Measurements from ENCODE around the gene NUDT14. TPM values are rescaled to one million over a fixed set of nuclear protein-coding genes. Genes with fewer than 3 reads are reported as not detected.
A peak's percentile ranks its signal among the peaks of the same experiment; 100 is the strongest.

Gene NUDT14
- total RNA-seq, 2 experiments from 2014 or later: 23.3 to 28.0 TPM

- POLR2A ChIA-PET: no interaction called here
- DNase-seq (no peak), ATAC-seq (ENCODE audit: low read depth) (no peak)
- Mint-ChIP-seq H3K4me3 (no peak overlapping the region), H3K4me1 (peaks cover 2% of the 10 kb centered on the region), H3K9me3 (no peaks in the 10 kb centered on the region), H3K27me3 (no peaks in the 10 kb centered on the region), H3K27ac (no peak overlapping the region), H3K36me3 (no peaks in the 10 kb centered on the region)
These were observed 27.1 kb upstream of the NUDT14 start for GRCh38 chr14:105207996-105208737.

GRCh38 chr14:105207460-105207901, 26.4 kb upstream of the NUDT14 start:
- Mint-ChIP-seq H3K36me3 (no peaks in the 10 kb centered on the region), H3K27ac (no peak overlapping the region), H3K27me3 (no peaks in the 10 kb centered on the region), H3K9me3 (no peaks in the 10 kb centered on the region), H3K4me1 (peaks cover 6% of the 10 kb centered on the region), H3K4me3 (no peak overlapping the region)
- no peak for ATAC-seq (ENCODE audit: low read depth)
- POLR2A ChIA-PET: no interaction called here
- no peak for DNase-seq

DNA sequence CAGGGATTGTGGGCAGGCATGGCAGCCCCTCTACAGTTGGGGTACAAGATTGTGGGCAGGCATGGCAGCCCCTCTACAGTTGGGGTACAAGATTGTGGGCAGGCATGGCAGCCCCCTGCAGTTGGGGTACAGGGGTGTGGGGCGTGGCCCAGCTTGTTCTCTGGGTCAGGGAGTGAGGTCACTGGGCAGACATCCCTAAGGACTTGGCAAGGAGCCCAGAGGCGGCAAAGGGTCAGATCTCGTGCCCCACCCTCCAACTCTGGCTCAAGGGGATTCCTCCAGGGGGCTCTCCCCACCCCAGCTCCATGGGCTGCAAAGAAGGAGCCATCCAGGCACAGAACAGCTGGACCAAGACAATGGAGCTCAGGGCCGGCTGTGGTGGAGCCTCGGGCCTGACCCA, 25.8 kb upstream of the NUDT14 start:
- no peak overlapping the region for H3K27ac Mint-ChIP-seq
- no peaks in the 10 kb centered on the region for H3K36me3 Mint-ChIP-seq
- H3K4me3 Mint-ChIP-seq: no peak overlapping the region
- peaks cover 11% of the 10 kb centered on the region for H3K4me1 Mint-ChIP-seq
- POLR2A ChIA-PET: no interaction called here
- H3K9me3 Mint-ChIP-seq: no peaks in the 10 kb centered on the region
- H3K27me3 Mint-ChIP-seq: no peaks in the 10 kb centered on the region
- DNase-seq (no peak), ATAC-seq (ENCODE audit: low read depth) (no peak)

DNA sequence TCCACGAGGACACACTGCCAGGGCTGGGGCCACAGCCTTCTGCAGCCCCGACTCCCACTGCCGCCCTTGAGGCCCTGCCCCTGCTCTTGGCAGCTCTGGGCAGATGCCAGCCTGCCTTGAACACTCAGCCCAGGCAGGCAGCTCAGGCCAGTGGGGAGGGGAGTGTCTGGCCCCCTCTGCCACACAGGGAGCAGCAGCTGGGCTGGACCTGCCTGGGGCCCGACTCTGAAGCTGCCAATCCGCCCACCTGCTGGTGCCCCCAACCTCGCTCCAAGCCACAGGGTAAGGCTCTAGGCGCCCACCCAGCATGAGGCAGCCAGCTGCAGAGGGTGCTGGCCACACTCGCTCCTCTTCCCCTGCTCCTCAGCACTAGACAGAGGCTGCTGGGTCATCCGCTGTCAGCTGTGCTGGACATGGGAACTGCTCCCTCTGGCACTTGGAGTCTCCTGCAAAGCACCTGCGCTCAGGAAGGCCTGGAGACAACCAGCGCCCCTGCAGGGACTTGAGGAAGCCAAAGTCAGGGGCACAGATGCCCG, 24.6 kb upstream of the NUDT14 start:
- POLR2A ChIA-PET: no interaction called here
- no peaks in the 10 kb centered on the region for H3K27me3 Mint-ChIP-seq
- peaks cover 14% of the 10 kb centered on the region for H3K4me1 Mint-ChIP-seq
- no peaks in the 10 kb centered on the region for H3K9me3 Mint-ChIP-seq
- H3K27ac Mint-ChIP-seq: no peak overlapping the region
- H3K4me3 Mint-ChIP-seq: no peak overlapping the region
- ATAC-seq (ENCODE audit: low read depth) (no peak), DNase-seq (no peak)
- no peaks in the 10 kb centered on the region for H3K36me3 Mint-ChIP-seq

GRCh38 chr14:105204931-105205672, 24.0 kb upstream of the NUDT14 start:
- no peak overlapping the region for H3K27ac Mint-ChIP-seq
- H3K36me3 Mint-ChIP-seq: no peaks in the 10 kb centered on the region
- no peak overlapping the region for H3K4me3 Mint-ChIP-seq
- no peaks in the 10 kb centered on the region for H3K27me3 Mint-ChIP-seq
- DNase-seq (no peak), ATAC-seq (ENCODE audit: low read depth) (no peak)
- POLR2A ChIA-PET: interaction anchor here (1.1 kb wide), 1 partner anchor 11 kb away, joined by 3 read pairs; no protein-coding TSS in a partner anchor
- H3K4me1 Mint-ChIP-seq: peaks cover 14% of the 10 kb centered on the region
- no peaks in the 10 kb centered on the region for H3K9me3 Mint-ChIP-seq

DNA sequence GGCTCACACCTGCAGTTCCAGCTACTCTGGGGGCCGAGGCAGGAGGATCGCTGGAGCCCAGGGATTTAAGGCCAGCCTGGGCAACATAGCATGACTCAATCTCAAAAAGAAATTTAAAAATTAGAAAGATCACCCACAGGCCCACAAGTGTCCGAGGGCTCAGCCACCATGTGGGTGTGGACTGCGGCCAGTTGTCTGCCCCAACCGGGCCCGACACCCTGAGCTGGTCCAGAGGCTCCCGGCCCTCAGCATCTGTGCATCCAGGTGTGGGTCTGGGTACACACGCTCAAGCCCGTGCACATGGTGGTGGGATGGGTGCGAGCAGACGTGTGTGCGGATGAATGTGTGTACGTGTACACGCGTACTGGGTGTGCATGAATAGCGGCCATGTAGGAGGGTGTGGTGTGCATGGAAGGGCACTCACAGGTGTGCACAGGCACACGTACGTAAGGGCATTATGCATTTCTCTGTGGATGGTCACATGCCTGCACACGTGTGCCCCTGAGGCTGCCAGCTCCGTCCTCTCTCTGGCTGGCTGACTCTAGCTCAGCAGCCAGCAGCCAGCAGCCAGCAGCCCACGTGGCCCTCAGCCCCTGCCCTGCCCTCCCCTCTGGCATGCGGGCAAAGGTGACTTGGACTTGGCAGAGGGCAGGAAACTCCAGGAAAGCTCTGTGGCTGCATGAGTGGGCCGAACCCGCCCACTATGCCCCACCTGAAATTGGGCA, 23.3 kb upstream of the NUDT14 start:
- POLR2A ChIA-PET: interaction anchor here (1.1 kb wide), 1 partner anchor 10 kb away, joined by 3 read pairs; no protein-coding TSS in a partner anchor
- ATAC-seq (ENCODE audit: low read depth) (no peak), DNase-seq (no peak)
- Mint-ChIP-seq H3K27me3 (no peaks in the 10 kb centered on the region), H3K36me3 (no peaks in the 10 kb centered on the region), H3K9me3 (no peaks in the 10 kb centered on the region), H3K27ac (no peak overlapping the region), H3K4me1 (peaks cover 16% of the 10 kb centered on the region), H3K4me3 (no peak overlapping the region)

- Mint-ChIP-seq H3K27me3 (peaks cover 3% of the 10 kb centered on the region), H3K4me3 (no peak overlapping the region), H3K4me1 (peaks cover 18% of the 10 kb centered on the region), H3K27ac (no peak overlapping the region), H3K9me3 (no peaks in the 10 kb centered on the region), H3K36me3 (no peaks in the 10 kb centered on the region)
- ATAC-seq (ENCODE audit: low read depth) (no peak), DNase-seq (no peak)
- POLR2A ChIA-PET: no interaction called here
These were observed 22.6 kb upstream of the NUDT14 start for GRCh38 chr14:105203701-105204100.

DNA sequence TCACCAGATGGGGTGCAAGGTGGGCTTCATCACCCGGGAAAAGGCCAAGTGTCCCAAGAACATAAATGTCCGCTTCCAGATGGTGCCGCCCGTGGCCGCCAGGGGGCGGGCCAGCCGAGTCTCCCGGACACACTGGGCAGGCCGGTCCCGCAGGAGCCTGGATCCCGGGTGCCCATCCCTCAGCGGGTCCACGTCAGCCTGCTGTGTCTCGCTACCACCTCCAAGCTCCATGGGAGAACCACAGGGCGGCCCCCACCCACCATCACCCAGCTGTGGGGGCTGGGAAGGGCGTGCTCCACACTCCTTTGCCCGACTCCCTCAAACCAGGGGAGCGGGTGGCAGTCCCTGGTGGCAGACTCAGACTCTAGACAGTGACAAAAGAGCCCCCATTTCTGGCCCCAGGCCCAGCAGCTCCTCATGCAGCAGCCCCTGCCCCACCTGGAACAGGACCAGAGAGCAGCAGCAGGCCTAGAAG, 22.0 kb upstream of the NUDT14 start:
- Mint-ChIP-seq H3K27me3 (peaks cover 7% of the 10 kb centered on the region), H3K36me3 (no peaks in the 10 kb centered on the region), H3K4me1 (peaks cover 18% of the 10 kb centered on the region), H3K27ac (no peak overlapping the region), H3K9me3 (no peaks in the 10 kb centered on the region), H3K4me3 (no peak overlapping the region)
- DNase-seq: peak; percentile 81
- peak; percentile 27 for ATAC-seq (ENCODE audit: low read depth)
- POLR2A ChIA-PET: no interaction called here

GRCh38 chr14:105201925-105202513, 20.9 kb upstream of the NUDT14 start:
- H3K27me3 Mint-ChIP-seq: peaks cover 15% of the 10 kb centered on the region
- DNase-seq (peak; percentile 70), ATAC-seq (ENCODE audit: low read depth) (peak; percentile 76)
- H3K36me3 Mint-ChIP-seq: no peaks in the 10 kb centered on the region
- H3K27ac Mint-ChIP-seq: peak overlapping the region; percentile 84
- H3K9me3 Mint-ChIP-seq: no peaks in the 10 kb centered on the region
- POLR2A ChIA-PET: interaction anchor here (1.4 to 1.6 kb wide), 2 partner anchors 46 to 99 kb away, joined by 5 read pairs; partner anchors contain the start of genes BRF1 and BTBD6
- peaks cover 18% of the 10 kb centered on the region for H3K4me1 Mint-ChIP-seq
- H3K4me3 Mint-ChIP-seq: peak overlapping the region; percentile 61

DNA sequence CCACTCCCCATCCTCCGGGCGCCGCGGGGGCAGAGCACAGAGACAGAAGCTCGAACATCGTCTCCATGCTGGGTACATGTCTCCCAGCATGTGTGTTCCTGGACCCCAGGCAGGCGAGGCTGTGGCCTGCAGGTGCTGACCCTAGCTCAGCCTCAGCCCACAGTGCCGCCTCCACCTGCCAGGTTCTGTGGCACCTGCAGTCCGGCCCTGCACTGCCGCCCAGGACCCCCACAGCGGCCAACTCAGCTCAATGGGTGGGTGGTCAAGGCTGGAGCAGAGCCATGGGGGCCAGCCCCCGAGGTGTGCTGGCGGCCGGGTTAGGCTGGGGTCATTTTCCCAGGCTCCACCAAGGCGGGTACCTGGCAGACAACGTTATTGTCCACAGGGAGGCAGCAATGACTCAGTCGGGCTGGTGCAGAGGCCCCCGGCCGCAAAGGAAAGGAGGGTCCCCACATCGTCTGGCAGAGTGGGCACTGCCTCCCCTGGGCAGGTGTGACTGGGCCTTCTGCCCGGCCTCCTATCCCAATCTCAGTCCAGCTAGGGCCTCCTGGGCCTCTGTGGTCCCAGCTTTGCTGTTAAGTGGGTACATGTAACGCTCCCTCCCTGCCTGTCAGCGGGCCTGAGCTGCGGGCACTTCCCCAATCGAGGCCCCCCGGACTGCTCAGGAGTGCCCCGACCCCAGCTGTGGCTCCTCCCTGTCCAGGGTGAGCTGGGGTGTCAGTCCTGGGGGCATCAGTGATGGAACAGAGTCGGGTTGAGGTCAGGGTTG, 20.2 kb upstream of the NUDT14 start:
- H3K27me3 Mint-ChIP-seq: peaks cover 17% of the 10 kb centered on the region
- H3K27ac Mint-ChIP-seq: peak overlapping the region; percentile 84
- ATAC-seq (ENCODE audit: low read depth) (peak; percentile 2), DNase-seq (no peak)
- H3K36me3 Mint-ChIP-seq: no peaks in the 10 kb centered on the region
- H3K9me3 Mint-ChIP-seq: no peaks in the 10 kb centered on the region
- peak overlapping the region; percentile 61 for H3K4me3 Mint-ChIP-seq
- POLR2A ChIA-PET: interaction anchor here (1.4 to 1.6 kb wide), 2 partner anchors 47 to 100 kb away, joined by 5 read pairs; partner anchors contain the start of genes BRF1 and BTBD6
- H3K4me1 Mint-ChIP-seq: peaks cover 18% of the 10 kb centered on the region

DNA sequence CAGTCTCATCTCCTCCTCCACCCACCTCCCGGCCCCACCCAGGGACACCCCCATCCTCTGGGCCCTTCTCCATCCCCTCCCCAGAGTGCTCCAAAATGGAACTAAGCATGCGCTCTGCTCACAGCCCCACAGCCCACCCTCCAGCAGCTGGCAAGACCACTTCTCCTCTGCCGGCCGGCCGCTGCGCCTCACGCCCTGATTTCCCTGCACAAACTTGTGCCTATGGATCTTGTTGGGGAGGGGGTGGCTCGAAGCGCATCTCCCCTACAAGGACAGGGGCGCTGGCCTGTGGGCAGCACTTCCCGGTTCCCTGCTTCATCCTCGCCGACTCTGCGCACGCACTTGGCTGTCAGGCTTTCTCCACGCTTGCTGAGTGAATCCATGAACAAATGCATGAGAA, 19.5 kb upstream of the NUDT14 start:
- POLR2A ChIA-PET: interaction anchor here (1.6 kb wide), 1 partner anchor 47 kb away, joined by 5 read pairs; the partner anchor contains the start of gene BTBD6
- Mint-ChIP-seq H3K9me3 (no peaks in the 10 kb centered on the region), H3K4me3 (no peak overlapping the region), H3K36me3 (no peaks in the 10 kb centered on the region), H3K27ac (no peak overlapping the region), H3K27me3 (peaks cover 18% of the 10 kb centered on the region), H3K4me1 (peaks cover 20% of the 10 kb centered on the region)
- no peak for DNase-seq
- ATAC-seq (ENCODE audit: low read depth): no peak

- peaks cover 23% of the 10 kb centered on the region for H3K4me1 Mint-ChIP-seq
- H3K36me3 Mint-ChIP-seq: no peaks in the 10 kb centered on the region
- no peaks in the 10 kb centered on the region for H3K9me3 Mint-ChIP-seq
- H3K27ac Mint-ChIP-seq: no peak overlapping the region
- POLR2A ChIA-PET: no interaction called here
- peaks cover 19% of the 10 kb centered on the region for H3K27me3 Mint-ChIP-seq
- no peak overlapping the region for H3K4me3 Mint-ChIP-seq
- DNase-seq (no peak), ATAC-seq (ENCODE audit: low read depth) (no peak)
These were observed 19.0 kb upstream of the NUDT14 start for GRCh38 chr14:105200074-105200473.
